HEK293T (cell line): ENCODE results near the gene CACNA1C.

Experiments used
- BHLHE40 ChIP-seq: fragments of 450-650 bp; IDR thresholded peaks from 2 replicates; pipeline ENCODE4 v1.6.1; 2016; ENCODE audit warnings: mild to moderate bottlenecking, moderate library complexity, borderline replicate concordance
- ELF4 ChIP-seq: fragments of 450-650 bp; IDR thresholded peaks from 2 replicates; pipeline ENCODE4 v1.6.1; 2017; ENCODE audit warnings: antibody characterized with exemption
- FOXK2 ChIP-seq: fragments of 450-650 bp; IDR thresholded peaks from 2 replicates; pipeline ENCODE4 v1.6.1; 2016; ENCODE audit warnings: mild to moderate bottlenecking
- TARDBP ChIP-seq: fragments of 450-650 bp; IDR thresholded peaks from 2 replicates; pipeline ENCODE4 v1.6.1; 2016

- TF ChIP-seq ELF4 = no peak
- no peak for TF ChIP-seq TARDBP
- no peak for TF ChIP-seq BHLHE40
- no peak for TF ChIP-seq FOXK2
Observed at GRCh38 chr12:2401040-2401439, 348.3 kb downstream of the CACNA1C start.
